Stomach (tissue), 4 donors: ENCODE data around the gene PPP2R2C.

ENCODE experiments used
- EP300 ChIP-seq: sonication (generic); formaldehyde crosslinking; IDR thresholded peaks from one replicate; pipeline ENCODE4 v1.6.1; 2017; ENCODE audit warnings: antibody characterized with exemption
- POLR2A ChIP-seq, 4 donors: fragments of 450-650 bp; IDR thresholded peaks; one replicate each; pipeline ENCODE4 v1.6.1; 2016; ENCODE audit warnings: antibody characterized with exemption in 4 of 4, control low read depth in 2 of 4, mild to moderate bottlenecking in 1 of 4, moderate library complexity in 1 of 4
- POLR2AphosphoS5 ChIP-seq, 3 donors: sonication (generic); formaldehyde crosslinking; IDR thresholded peaks; one replicate each; pipeline ENCODE4 v1.6.1; 2016; ENCODE audit warnings: antibody characterized with exemption in 3 of 3
- TF ChIP-seq, protein P1 (sequence below), 7 experiments: fragments of 450-650 bp in 4 of 7; fragments of 200-600 bp in 3 of 7; sonication (generic) in 3 of 7; IDR thresholded peaks; one replicate each; pipeline ENCODE4 v1.5.1; 2016 to 2019; ENCODE audit warnings: antibody characterized with exemption in 7 of 7, control low read depth in 2 of 7, mild to moderate bottlenecking in 1 of 7

DNA sequence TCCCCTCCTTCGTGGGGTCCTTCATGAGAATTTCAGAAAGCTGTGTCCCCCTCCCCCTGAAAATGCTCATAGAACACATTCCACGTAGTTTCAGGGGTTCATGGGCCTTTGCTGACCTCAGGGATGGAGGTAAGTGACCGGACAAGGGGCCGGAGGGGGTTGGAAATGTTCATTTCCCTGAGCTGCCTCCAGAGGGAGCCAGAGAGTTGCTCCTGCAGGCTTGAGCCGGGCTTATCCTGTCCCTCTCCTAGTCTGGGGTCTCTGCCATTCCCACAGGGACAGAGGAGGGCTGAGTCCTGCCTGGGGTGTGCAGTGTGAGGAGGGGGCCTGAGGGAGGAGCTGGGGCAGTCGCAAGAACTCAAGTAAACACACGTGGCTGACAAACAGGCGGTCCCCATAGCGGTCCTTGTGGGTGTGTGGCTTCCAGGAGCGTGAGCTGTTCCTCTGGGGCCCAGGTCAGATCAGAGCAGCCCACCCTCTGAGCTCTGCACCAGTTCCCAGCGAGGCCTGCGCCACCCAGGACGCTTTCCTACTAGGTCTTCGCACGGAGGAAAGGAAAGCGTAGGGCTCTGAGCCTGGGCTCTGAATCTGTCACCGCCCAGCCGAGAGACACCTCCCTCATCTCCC is 140.3 kb downstream of the PPP2R2C start:
- TF ChIP-seq POLR2AphosphoS5 (IDR thresholded peaks at IDR 0.05) (no peak), POLR2A (IDR thresholded peaks at IDR 0.05) (no peak), EP300 (no peak)
- TF ChIP-seq, protein P1, sequence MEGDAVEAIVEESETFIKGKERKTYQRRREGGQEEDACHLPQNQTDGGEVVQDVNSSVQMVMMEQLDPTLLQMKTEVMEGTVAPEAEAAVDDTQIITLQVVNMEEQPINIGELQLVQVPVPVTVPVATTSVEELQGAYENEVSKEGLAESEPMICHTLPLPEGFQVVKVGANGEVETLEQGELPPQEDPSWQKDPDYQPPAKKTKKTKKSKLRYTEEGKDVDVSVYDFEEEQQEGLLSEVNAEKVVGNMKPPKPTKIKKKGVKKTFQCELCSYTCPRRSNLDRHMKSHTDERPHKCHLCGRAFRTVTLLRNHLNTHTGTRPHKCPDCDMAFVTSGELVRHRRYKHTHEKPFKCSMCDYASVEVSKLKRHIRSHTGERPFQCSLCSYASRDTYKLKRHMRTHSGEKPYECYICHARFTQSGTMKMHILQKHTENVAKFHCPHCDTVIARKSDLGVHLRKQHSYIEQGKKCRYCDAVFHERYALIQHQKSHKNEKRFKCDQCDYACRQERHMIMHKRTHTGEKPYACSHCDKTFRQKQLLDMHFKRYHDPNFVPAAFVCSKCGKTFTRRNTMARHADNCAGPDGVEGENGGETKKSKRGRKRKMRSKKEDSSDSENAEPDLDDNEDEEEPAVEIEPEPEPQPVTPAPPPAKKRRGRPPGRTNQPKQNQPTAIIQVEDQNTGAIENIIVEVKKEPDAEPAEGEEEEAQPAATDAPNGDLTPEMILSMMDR (IDR thresholded peaks at IDR 0.05), result peak in 4 of 7 experiments; percentile 44 to 79 (median 66)
